ENCODE measurements around the gene BMP7.
"Not testable (repeated sequence)": the region's sequence is repeated elsewhere in the genome, so short reads cannot be mapped to it uniquely, and the experiment has no call there.

The BMP7 gene

DNA sequence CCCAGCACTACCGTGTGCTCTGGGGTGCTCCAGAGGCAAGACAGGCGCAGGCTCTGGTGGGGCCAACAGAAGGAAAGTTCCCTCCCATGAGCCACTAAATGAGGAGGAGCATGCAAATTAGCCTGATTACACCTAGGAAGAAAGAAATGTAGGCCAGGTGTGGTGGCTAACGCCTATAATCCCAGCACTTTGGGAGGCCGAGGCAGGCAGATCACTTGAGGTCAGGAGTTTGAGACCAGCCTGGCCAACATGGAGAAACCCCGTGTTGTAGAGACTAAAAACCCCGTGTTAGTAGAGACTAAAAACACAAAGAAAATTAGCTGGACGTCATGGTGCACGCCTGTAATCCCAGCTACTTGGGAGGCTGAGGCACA is 75.2 kb downstream of the BMP7 start:
- not testable (repeated sequence) for DNase-seq (ENCODE audit: low read depth in 2 of 2)

- no peak for DNase-seq (ENCODE audit: low read depth in 2 of 2)
Measured at GRCh38 chr20:57190536-57191264, 75.7 kb downstream of the BMP7 start.

- no peak for DNase-seq (ENCODE audit: low read depth in 2 of 2)
Measured at GRCh38 chr20:57189713-57190112, 76.7 kb downstream of the BMP7 start.

DNA sequence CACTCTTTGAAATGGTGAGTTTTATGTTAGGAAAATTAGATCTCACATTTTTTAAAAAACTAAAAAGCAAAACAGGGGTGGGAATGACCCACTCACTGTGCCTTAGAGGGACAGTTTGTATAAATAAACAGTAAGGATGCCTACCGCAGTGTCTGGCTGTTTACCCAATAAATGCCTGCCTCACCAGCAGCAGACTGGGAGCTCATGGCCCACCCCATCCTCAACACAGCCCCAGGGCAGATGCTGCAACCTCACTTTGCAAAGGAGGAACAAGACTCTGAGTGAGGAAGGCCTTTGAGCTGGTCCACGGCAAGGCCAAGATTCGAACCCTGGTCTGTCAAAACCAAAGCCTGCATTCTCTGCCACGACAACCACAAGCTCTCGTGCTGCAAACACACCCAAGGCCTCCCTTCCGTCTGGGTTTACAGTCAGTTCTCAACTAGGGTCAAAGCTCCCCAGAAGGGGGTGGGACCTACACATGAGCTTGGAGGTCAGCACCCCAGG is 77.8 kb downstream of the BMP7 start:
- DNase-seq (ENCODE audit: low read depth in 2 of 2), result no peak

DNA sequence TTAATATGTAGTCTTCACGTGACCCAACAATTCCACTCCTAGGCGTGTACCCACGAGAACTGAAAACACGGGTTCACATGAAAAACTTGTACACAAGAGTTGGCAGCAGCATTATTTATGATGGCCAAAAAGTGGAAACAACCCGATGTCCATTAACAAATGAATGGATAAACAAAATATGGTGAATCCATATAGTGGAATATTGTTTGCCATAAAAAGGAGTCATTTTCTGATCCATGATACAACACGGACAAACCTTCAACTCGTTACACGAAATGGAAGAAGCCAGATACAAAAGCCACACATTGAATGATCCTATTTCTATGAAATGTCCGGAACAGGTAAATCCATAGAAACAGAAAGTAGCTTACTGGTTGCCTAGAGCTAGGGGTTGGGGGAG is 78.4 kb downstream of the BMP7 start:
- no peak for DNase-seq (ENCODE audit: low read depth in 2 of 2)

GRCh38 chr20:57187068-57187634 is 79.3 kb downstream of the BMP7 start:
- DNase-seq (ENCODE audit: low read depth in 2 of 2), result no peak

DNA sequence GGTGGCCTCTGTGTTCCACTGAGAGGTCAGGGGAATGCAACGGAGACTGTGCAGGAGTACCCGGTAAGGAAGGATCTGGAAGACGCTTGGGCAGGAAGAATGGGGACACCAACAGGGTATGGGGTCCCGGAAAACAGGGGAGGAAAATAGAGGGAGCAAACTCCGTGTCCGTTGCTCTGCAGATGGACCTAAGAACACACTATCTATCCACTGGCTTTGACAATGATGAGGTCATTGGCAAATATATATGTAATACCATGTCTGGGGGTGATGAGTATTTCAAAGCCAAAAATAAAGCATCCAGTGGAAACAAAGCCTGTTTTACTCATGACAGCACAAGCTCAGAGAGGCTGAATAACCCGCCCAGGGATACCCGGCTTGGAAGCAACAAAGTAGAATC is 80.2 kb downstream of the BMP7 start:
- DNase-seq (ENCODE audit: low read depth in 2 of 2), result no peak

DNA sequence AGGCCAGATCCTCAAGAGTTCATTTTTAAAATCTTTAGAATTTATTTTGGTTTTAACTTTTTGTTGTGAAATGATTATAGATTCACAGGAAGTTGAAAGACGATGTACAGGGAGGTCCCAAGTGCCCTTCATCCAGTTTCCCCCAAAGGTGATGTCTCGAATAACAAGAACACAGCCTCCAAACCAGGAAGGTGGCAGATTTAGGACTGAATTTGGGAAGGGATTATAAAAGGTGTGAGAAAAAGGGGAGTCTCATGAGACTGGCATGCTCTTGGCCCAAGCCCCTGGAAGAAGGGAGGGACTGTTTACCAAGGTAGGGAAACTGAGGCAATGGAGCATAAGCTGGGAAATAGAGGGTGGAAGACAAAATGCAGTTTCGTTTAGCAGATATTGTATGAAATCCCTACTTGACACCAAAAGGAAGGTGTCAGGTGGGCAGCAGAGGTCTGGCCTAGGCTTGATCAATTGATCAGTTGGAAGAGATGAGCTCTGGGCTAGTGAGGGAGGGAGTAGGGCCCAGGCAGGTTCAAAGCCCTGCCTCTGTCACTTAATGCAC is 81.2 kb downstream of the BMP7 start:
- no peak for DNase-seq (ENCODE audit: low read depth in 2 of 2)

DNA sequence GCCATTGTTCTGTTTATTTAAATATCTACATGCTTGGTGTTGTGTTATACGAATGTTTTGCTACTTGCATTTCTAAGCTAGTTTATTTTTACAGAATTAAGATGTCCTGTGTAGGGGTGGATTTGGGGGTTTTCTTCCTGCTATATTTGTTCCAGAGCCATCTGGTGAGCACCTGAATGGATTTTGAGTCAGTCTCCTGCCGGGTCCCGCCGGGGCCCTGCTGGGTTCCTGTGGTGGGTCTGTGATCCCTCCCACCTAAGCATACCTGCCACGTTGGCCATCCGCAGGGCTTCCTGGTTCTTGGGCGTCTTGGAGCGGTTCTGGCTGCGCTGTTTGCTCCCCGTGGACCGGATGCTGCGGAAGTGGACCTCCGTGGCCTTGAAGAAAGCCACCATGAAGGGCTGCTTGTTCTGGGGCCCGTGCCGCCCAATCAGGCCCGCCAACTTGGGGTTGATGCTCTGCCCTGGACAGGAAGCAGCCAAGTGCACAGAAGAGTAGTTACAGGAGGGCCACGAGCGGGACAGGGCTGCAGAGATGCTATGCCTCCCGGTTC is 82.9 kb downstream of the BMP7 start:
- DNase-seq (ENCODE audit: low read depth in 2 of 2), result no peak

GRCh38 chr20:57181639-57182038 is 84.8 kb downstream of the BMP7 start:
- no peak for DNase-seq (ENCODE audit: low read depth in 2 of 2)

DNA sequence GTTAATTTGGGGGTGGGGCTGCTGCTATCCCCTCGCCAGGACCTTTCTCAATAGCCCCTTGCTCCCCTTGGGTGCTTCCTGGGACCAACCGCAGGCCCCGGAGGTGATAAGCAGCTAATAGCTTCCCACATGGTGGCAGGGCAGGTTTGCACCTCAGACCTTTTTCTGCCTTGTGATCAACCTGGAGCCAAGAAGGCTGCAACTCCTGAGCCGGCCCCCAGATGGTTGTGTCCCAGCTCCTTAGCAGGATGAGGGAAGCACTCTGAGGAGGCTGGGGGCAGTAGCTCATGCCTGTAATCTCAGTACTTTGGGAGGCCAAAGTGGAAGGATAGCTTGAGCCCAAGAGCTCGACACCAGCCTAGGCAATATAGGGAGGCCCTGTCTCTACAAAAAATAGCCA is 85.5 kb downstream of the BMP7 start:
- DNase-seq (ENCODE audit: low read depth in 2 of 2), result no peak

DNA sequence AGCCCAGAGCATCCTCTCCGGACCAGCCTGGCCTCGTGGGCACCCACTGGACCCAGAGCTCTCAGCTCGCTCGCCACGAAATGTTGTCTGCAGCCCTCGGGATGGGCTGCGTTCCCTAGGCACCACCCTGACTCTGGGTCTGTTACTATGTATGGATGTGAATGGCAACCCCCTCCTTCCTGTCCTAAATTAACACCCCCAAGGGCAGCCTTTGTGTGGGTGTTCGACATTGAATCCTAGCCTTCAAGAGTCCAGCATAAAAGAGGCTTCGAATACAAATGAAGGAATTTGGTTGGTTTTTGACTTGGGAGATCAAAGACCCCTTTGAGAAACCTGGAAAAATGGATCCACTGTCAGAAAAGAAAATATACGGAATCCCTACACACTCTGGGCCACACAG is 86.1 kb downstream of the BMP7 start:
- no peak for DNase-seq (ENCODE audit: low read depth in 2 of 2)

DNA sequence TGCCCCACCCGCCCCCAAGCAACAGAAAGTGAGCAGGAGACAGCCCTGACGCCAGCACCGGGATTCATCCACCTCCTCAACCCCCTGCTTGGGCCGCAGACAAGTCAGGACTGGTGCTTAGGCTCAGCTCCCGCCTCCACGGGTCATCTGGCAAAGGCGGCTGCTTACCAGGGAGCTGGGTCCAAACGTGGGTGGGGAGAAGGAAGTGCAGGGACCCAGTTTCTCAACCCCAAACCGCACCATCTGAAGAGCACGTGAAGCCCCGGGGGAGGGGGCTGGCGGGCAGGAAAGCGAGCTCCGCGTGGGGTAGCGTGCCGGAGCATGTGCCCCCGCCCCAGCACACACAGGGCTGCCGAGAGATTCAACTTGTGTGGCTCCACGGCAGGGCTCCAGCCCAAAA is 87.2 kb downstream of the BMP7 start:
- DNase-seq (ENCODE audit: low read depth in 2 of 2), result no peak

DNA sequence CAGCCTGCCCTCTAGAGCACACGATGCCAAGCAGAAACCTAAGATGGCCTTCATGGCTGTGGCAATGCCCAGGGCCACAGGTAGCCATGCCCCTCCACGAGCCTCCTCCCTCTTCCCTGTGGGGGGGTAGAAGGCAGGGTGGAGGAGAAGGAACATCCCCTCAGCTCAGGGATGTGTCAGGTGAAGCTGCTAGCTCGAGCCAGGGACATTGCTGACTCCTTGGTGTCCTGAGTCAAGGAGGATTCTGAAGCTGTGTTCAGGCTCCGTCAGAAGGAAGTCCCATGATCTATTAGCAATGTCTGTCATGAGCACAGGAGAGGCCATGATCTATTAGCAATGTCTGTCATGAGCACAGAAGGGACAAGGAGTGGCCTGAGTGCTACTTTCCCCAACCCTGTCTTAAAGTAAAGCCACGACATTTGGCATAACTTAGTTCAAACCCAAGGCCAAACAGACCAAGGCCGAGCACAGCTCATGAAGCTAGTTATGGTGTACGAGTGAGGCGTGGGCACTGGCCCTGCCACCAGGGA is 87.8 kb downstream of the BMP7 start:
- no peak for DNase-seq (ENCODE audit: low read depth in 2 of 2)

GRCh38 chr20:57177636-57178280 is 88.7 kb downstream of the BMP7 start:
- DNase-seq (ENCODE audit: low read depth in 2 of 2), result no peak

DNA sequence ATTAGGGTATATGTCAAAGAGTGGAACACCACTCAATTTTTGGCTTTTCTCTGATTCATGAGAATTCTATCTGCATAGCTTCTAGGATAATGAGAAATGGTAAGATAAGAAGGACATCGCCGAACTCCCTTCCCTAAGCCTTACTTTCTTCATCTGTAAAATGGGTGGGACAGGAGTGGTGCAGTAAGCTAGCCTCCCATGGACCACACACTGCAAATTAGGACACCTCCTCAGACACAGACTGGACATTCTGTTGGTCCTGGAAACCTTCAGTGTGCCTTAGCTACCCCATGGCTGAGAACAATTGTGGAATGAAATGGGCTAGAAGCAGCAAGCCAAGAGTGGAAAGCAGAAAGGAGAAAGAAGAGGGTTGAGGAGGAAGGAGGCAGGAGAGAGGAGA is 89.6 kb downstream of the BMP7 start:
- DNase-seq (ENCODE audit: low read depth in 2 of 2), result no peak

- no peak for DNase-seq (ENCODE audit: low read depth in 2 of 2)
Measured at GRCh38 chr20:57175397-57176010, 90.9 kb downstream of the BMP7 start.

DNA sequence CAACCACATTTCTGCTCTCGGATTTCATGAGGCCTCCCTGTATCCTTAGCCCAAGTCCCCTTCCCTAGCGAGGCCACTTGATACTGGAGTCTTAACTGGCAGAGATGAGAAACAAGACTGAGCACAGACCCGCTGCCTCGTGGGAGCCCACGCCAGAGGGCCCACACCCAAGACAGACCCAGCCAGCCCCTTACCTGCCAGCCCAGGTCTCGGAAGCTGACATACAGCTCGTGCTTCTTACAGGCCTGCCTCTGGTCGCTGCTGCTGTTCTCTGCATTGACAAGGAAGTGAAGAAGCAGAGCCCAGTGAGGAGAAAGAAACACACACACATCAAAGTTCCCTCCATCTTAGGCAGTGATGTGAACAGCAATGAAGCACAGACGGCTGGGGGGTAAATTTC is 91.7 kb downstream of the BMP7 start:
- DNase-seq (ENCODE audit: low read depth in 2 of 2), result no peak

DNA sequence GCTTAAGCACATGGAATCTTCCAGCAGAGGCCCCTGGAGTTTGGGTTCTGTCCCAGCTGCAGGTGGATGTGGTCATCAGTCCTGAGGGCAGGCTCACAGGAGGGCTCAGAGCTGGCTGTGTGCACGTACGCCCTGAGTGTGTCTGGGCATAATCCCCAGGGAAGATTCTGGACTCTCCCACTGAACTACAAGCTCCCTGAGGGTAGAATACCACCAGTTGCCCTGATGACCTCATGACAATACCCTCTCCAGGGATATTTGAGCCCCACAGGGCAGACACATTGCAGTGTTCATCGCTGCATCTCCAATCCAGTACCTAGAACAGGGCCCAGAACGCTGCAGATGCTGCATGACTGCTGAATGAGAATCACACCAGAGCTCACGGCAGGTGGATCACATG is 92.5 kb downstream of the BMP7 start:
- DNase-seq (ENCODE audit: low read depth in 2 of 2), result no peak

DNA sequence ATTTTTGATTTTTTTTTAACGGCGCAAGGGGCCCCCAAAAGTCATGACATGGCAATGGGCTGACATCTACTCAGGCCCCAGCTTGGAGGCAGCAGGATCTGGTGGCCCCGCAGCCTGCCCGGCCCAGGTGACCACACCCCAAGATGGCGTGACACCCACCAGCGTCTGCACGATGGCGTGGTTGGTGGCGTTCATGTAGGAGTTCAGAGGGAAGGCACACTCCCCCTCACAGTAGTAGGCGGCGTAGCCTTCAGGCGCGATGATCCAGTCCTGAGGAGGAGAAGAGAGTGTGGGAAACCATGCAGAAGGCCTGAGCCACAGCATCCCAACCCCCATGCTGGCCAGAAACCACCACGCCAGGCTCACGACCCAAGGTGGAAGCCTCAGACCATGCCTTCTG is 93.4 kb downstream of the BMP7 start:
- DNase-seq (ENCODE audit: low read depth in 2 of 2), result no peak

GRCh38 chr20:57170343-57170742 is 96.1 kb downstream of the BMP7 start:
- no peak for DNase-seq (ENCODE audit: low read depth in 2 of 2)

DNA sequence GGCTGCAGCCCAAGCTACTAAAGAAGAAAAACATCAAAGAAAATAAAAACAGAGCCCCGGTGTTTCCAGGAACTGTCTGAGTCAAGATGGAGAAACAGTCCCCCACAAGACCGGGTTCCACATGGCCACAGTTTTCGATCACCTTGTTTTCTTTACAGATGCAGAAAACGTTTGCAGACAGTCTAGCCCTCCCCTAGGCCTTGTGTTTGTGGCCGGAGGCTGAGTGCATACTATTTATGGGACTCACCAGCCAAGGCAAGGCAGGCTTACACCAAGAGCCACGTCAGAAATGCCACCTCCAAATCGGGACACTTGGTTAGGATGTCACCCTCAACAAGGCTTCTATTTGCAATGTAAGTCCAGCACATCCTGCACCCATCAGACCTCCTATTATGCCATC is 97.3 kb downstream of the BMP7 start:
- no peak for DNase-seq (ENCODE audit: low read depth in 2 of 2)

Measured in stimulated activated CD4-positive, alpha-beta T cell treated with anti-CD3 and anti-CD28 coated beads, Interleukin-15, amount 100 ng/mL, for 48 hours (primary cell).